Smooth muscle cell (in vitro differentiated cells): ENCODE measurements around the gene ANKRD23. TPM values are rescaled to one million over a fixed set of nuclear protein-coding genes. Genes with fewer than 3 reads are reported as not detected.

Source experiments
- DNase-seq: peaks from one replicate; lab custom pipeline; 2025; ENCODE audit not compliant: unreplicated experiment; lab: John Stamatoyannopoulos, UW
- H2AFZ ChIP-seq: fragments of 200-600 bp; sonication (generic); 2 replicates; pipeline ENCODE4 v1.6.0; 2016; ENCODE audit warnings: antibody characterized with exemption, low read depth, mild to moderate bottlenecking
- H3F3A ChIP-seq: fragments of 200-600 bp; sonication (generic); 2 replicates; pipeline ENCODE4 v1.6.0; 2017; ENCODE audit warnings: antibody characterized with exemption, low read depth
- H3K27ac ChIP-seq: fragments of 200-600 bp; sonication (generic); 2 replicates; pipeline ENCODE4 v1.5.1; 2016; ENCODE audit warnings: low read depth, mild to moderate bottlenecking
- H3K27me3 ChIP-seq: fragments of 200-600 bp; sonication (generic); 2 replicates; pipeline ENCODE4 v1.6.1; 2016; ENCODE audit warnings: low read depth, mild to moderate bottlenecking
- H3K36me3 ChIP-seq: fragments of 200-600 bp; sonication (generic); 2 replicates; pipeline ENCODE4 v1.5.1; 2016; ENCODE audit warnings: low read depth
- H3K4me1 ChIP-seq: fragments of 200-600 bp; sonication (generic); 2 replicates; pipeline ENCODE4 v1.5.1; 2016; ENCODE audit warnings: low read depth
- H3K4me2 ChIP-seq: fragments of 200-600 bp; sonication (generic); 2 replicates; pipeline ENCODE4 v1.6.0; 2016; ENCODE audit warnings: mild to moderate bottlenecking
- H3K4me3 ChIP-seq: fragments of 200-600 bp; sonication (generic); 2 replicates; pipeline ENCODE4 v1.5.1; 2016; ENCODE audit warnings: mild to moderate bottlenecking
- H3K79me2 ChIP-seq: fragments of 200-600 bp; sonication (generic); 2 replicates; pipeline ENCODE4 v1.6.0; 2016; ENCODE audit warnings: low read depth, mild to moderate bottlenecking
- H3K9ac ChIP-seq: fragments of 200-600 bp; sonication (generic); 2 replicates; pipeline ENCODE4 v1.6.0; 2016; ENCODE audit warnings: low read depth
- H3K9me3 ChIP-seq: fragments of 200-600 bp; sonication (generic); replicated peaks from 2 replicates; pipeline ENCODE4 v1.5.1; 2016; ENCODE audit warnings: low read depth
- H4K20me1 ChIP-seq: fragments of 200-600 bp; sonication (generic); 2 replicates; pipeline ENCODE4 v1.6.0; 2016; ENCODE audit warnings: low read depth
- WGBS: methylation state at CpG from one replicate; pipeline ENCODE4 v1.1.7; 2016; ENCODE audit warnings: low lambda C conversion rate; 5-methylcytosine and 5-hydroxymethylcytosine counted together
- polyA plus RNA-seq: library from polyadenylated mRNA; unstranded; fragments of >200 nt; fragmentation: Nextera tagmentation; extraction: Ambion mirVana; gene quantifications from 2 replicates; pipeline ENCODE4 v1.2.1, GENCODE V29; 2016
- total RNA-seq: library from RNA; depleted of rRNA; stranded (reverse); fragments of >200 nt; gene quantifications from 2 replicates; pipeline ENCODE4 v1.2.3, GENCODE V29; 2014
- TF ChIP-seq, protein P1 (sequence below): fragments of 200-600 bp; sonication (generic); IDR thresholded peaks from 2 replicates; pipeline ENCODE4 v1.5.1; 2017; ENCODE audit warnings: borderline replicate concordance, mild to moderate bottlenecking, antibody characterized with exemption; ENCODE audit not compliant: insufficient read depth, poor library complexity, severe bottlenecking

ANKRD23 gene
- total and polyA plus RNA-seq, 2 experiments from 2014 or later: 1.7 to 5.6 TPM

- Histone ChIP-seq H3K27me3 (no peaks in the 10 kb centered on the region), H3F3A (no peaks in the 10 kb centered on the region), H3K4me1 (peaks cover 7% of the 10 kb centered on the region), H2AFZ (no peak overlapping the region), H3K36me3 (no peaks in the 10 kb centered on the region), H3K27ac (no peak overlapping the region), H3K4me2 (no peak overlapping the region), H4K20me1 (peaks cover 14% of the 10 kb centered on the region), H3K4me3 (no peak overlapping the region), H3K79me2 (no peaks in the 10 kb centered on the region), H3K9ac (no peak overlapping the region), H3K9me3 (no peaks in the 10 kb centered on the region)
- TF ChIP-seq, protein P1, sequence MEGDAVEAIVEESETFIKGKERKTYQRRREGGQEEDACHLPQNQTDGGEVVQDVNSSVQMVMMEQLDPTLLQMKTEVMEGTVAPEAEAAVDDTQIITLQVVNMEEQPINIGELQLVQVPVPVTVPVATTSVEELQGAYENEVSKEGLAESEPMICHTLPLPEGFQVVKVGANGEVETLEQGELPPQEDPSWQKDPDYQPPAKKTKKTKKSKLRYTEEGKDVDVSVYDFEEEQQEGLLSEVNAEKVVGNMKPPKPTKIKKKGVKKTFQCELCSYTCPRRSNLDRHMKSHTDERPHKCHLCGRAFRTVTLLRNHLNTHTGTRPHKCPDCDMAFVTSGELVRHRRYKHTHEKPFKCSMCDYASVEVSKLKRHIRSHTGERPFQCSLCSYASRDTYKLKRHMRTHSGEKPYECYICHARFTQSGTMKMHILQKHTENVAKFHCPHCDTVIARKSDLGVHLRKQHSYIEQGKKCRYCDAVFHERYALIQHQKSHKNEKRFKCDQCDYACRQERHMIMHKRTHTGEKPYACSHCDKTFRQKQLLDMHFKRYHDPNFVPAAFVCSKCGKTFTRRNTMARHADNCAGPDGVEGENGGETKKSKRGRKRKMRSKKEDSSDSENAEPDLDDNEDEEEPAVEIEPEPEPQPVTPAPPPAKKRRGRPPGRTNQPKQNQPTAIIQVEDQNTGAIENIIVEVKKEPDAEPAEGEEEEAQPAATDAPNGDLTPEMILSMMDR: no peak
- 95% methylated on average over 11 of the region's 11 CpGs for WGBS
- no peak for DNase-seq
Observed at GRCh38 chr2:96823198-96823597, 20.6 kb downstream of the ANKRD23 start.

DNA sequence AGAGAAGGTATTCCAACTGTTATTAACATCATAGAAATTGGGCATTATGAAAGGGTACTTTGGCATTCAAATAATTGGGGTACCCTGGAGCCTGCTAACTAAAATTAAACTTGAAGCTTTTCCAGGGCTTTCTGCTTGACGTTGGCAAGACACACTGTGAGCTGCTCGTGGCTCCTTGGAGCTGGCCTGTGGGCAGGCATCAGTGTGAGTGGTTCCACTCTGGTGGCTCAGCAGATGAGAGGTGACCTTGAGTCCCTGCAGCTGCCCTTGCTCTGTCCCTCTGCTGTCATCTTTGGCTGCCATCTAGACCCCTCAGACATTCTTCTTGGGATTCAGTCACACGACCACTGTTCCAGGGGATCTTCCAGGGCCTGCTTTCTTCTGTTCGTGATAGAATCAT is 21.0 kb downstream of the ANKRD23 start:
- peaks cover 17% of the 10 kb centered on the region for H4K20me1 ChIP-seq
- TF ChIP-seq, protein P1: no peak
- peaks cover under 1% of the 10 kb centered on the region for H3K27me3 ChIP-seq
- 92% methylated on average over 4 of the region's 4 CpGs for WGBS
- H3K4me2 ChIP-seq: no peak overlapping the region
- H3K36me3 ChIP-seq: no peaks in the 10 kb centered on the region
- H3K4me1 ChIP-seq: peaks cover 10% of the 10 kb centered on the region
- no peak overlapping the region for H2AFZ ChIP-seq
- no peak overlapping the region for H3K27ac ChIP-seq
- no peak overlapping the region for H3K9ac ChIP-seq
- no peaks in the 10 kb centered on the region for H3K79me2 ChIP-seq
- no peak overlapping the region for H3K4me3 ChIP-seq
- no peaks in the 10 kb centered on the region for H3F3A ChIP-seq
- no peak for DNase-seq
- no peaks in the 10 kb centered on the region for H3K9me3 ChIP-seq

DNA sequence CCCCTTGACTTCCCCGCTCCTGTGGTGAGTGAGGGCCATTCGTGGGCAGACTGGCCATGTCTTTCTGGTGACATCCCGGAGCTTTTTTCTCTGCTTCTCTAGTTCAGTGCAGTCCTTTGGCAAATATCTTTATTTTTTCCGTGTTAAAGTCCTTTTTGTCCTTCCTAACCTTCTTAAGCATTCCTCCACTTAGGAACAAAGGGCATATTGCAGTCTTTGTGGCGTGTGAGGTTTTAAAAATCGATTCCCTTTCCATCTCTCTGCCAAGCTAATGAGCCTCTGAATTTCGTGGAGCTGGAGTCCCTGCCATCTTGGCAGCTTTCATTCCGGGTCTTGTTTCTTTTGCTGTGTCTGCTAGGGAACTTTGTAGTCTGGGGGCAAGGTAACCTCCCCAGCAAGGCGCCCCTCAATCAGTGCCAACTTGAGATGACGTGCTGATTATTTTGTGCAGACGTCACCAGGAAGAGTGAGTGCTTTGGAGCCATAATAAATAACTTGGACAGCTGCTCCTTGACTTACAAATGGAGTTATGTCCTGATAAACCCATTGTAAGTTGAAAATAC is 22.6 kb downstream of the ANKRD23 start:
- Histone ChIP-seq H3K9me3 (no peaks in the 10 kb centered on the region), H3K79me2 (no peaks in the 10 kb centered on the region), H3K27ac (no peak overlapping the region), H3K4me1 (peaks cover 17% of the 10 kb centered on the region), H4K20me1 (peaks cover 25% of the 10 kb centered on the region), H3K9ac (no peak overlapping the region), H3K27me3 (peaks cover 3% of the 10 kb centered on the region), H3K36me3 (no peaks in the 10 kb centered on the region), H3F3A (no peaks in the 10 kb centered on the region), H3K4me3 (no peak overlapping the region), H3K4me2 (no peak overlapping the region), H2AFZ (no peak overlapping the region)
- no peak for DNase-seq
- TF ChIP-seq, protein P1: no peak
- WGBS: 91% methylated on average over 11 of the region's 11 CpGs

GRCh38 chr2:96819876-96820511 is 23.8 kb downstream of the ANKRD23 start:
- peaks cover 25% of the 10 kb centered on the region for H4K20me1 ChIP-seq
- TF ChIP-seq, protein P1: no peak

More at GRCh38 chr2:96819876-96820511, 23.8 kb downstream of the ANKRD23 start:
- Histone ChIP-seq H3K9me3 (no peaks in the 10 kb centered on the region), H3K36me3 (no peaks in the 10 kb centered on the region), H3K4me2 (no peak overlapping the region), H2AFZ (no peak overlapping the region), H3K4me3 (no peak overlapping the region), H3K4me1 (peaks cover 17% of the 10 kb centered on the region), H3F3A (peaks cover 4% of the 10 kb centered on the region), H3K9ac (no peak overlapping the region), H3K79me2 (no peaks in the 10 kb centered on the region), H3K27me3 (peaks cover 3% of the 10 kb centered on the region), H3K27ac (no peak overlapping the region)
- WGBS: 94% methylated on average over 12 of the region's 12 CpGs
- no peak for DNase-seq
